GM18951 (cell line): ENCODE data around the gene CNTROB.

Experiments
- POLR2A ChIP-seq: IDR thresholded peaks from 4 replicates; pipeline ENCODE4 v1.6.1; 2011; ENCODE audit warnings: mild to moderate bottlenecking; ENCODE audit not compliant: insufficient read length, insufficient read depth; ENCODE audit errors: extremely low read depth
- in situ Hi-C: fragments of 300-500 bp; cut with MboI; formaldehyde crosslinking; loops from one replicate; pipeline ENCODE4 v1.12.0; 2022; ENCODE audit warnings: low sequenced_read_pairs, mixed read lengths, inconsistent platforms; ENCODE audit not compliant: unreplicated experiment

CNTROB gene

GRCh38 chr17:7967751-7968150 lies 35.7 kb downstream of the CNTROB start:
- in situ Hi-C loops = no loop called here
- no peak for TF ChIP-seq POLR2A

GRCh38 chr17:7969433-7969832 lies 37.4 kb downstream of the CNTROB start:
- in situ Hi-C loops = no loop called here
- no peak for TF ChIP-seq POLR2A

- in situ Hi-C loops = no loop called here
- no peak for TF ChIP-seq POLR2A
Measured at GRCh38 chr17:7971651-7972050, 39.6 kb downstream of the CNTROB start.

- TF ChIP-seq POLR2A = no peak
- in situ Hi-C loops = no loop called here
Measured at GRCh38 chr17:7972131-7972785, 40.3 kb downstream of the CNTROB start.

GRCh38 chr17:7974638-7975131 lies 42.7 kb downstream of the CNTROB start:
- TF ChIP-seq POLR2A = no peak
- in situ Hi-C loops = no loop called here

GRCh38 chr17:7977039-7977438 lies 45.0 kb downstream of the CNTROB start:
- in situ Hi-C loops = no loop called here
- TF ChIP-seq POLR2A = no peak

GRCh38 chr17:7977805-7978204 lies 45.8 kb downstream of the CNTROB start:
- TF ChIP-seq POLR2A = no peak

GRCh38 chr17:7982173-7982572 lies 50.2 kb downstream of the CNTROB start:
- in situ Hi-C loops = no loop called here
- no peak for TF ChIP-seq POLR2A

More at GRCh38 chr17:7977805-7978204, 45.8 kb downstream of the CNTROB start:
- in situ Hi-C loops = no loop called here

- TF ChIP-seq POLR2A = no peak
- in situ Hi-C loops = no loop called here
Measured at GRCh38 chr17:7982666-7983065, 50.7 kb downstream of the CNTROB start.

- in situ Hi-C loops = no loop called here
- no peak for TF ChIP-seq POLR2A
Measured at GRCh38 chr17:7984904-7985303, 52.9 kb downstream of the CNTROB start.

- no peak for TF ChIP-seq POLR2A
- in situ Hi-C loops = no loop called here
Measured at GRCh38 chr17:7987112-7987893, 55.3 kb downstream of the CNTROB start.

GRCh38 chr17:7988750-7989178 lies 56.8 kb downstream of the CNTROB start:
- in situ Hi-C loops = no loop called here
- no peak for TF ChIP-seq POLR2A

- in situ Hi-C loops = loop anchor here (5.0 kb wide), 1 partner anchor 78 kb away; no protein-coding TSS in a partner anchor
- peak; percentile 63 for TF ChIP-seq POLR2A
Measured at GRCh38 chr17:7989781-7990655, 58.0 kb downstream of the CNTROB start.
